GM18499 (cell line): ENCODE data around the gene TMEM14B.
"Not testable (repeated sequence)": the region's sequence is repeated elsewhere in the genome, so short reads cannot be mapped to it uniquely, and the experiment has no call there.

Experiments used
- ATAC-seq: cut with Tn5 transposase; IDR thresholded peaks from one replicate; pipeline ENCODE4 v1.9.1; 2021; ENCODE audit warnings: moderate number of reproducible peaks; ENCODE audit not compliant: insufficient read depth, unreplicated experiment

The TMEM14B gene

DNA sequence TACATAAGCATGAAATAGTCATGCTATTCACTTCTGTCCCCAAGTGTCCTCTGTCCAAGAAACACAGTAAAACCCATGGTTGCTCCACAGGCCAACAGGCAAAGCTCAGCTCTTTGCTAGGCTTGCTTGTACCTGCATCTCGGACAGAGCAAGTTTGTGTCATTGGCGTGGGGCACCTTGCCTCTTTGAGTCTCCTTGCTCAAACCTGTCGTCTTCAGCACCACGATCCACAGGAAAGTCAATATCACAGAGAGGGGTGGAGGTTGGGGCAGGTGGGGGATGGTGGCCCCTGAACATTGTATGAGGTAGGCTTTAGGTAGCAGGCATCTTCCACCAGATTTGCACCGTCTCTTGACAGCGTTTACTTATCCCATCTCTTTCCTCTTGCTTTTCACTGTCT is 4.1 kb upstream of the TMEM14B start:
- no peak for ATAC-seq

DNA sequence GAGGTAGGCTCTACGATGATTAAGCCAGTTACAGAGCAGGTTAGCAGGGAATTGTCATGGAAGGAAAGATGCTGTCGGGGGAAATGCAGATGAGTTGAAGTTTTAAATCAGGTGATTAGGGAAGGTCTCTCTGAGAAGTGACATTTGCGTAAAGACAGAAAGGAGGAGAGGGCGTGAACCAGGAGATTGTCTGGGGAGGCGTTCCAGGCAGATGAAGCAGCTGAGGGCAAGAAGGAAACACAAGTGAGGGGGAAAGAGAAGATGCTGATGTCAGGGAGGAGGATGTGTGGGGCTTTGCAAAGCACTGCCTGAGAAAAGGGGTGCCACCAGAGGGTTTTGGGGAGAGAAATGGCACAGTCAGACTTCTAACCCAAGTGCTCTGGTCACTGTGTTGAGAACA is 2.5 kb upstream of the TMEM14B start:
- ATAC-seq = no peak

DNA sequence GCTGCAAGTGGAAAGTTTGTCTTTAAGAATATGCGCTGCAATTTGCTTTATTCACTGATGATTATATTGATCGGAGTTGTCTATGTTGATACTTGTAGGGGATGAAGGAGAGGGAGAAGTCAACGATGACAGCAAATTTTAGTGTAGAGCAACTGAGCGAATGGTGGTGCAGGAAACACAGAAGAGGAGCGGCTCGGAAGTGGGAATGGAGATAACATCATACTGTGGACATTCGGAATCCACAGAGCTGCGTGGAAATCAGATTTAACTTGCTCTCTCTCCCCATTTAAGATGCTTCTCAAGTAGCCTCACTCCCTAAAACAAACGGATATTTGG is 722 bp upstream of the TMEM14B start:
- ATAC-seq = no peak

- ATAC-seq = no peak
These were observed 2.1 kb downstream of the TMEM14B start for GRCh38 chr6:10749734-10750133.

DNA sequence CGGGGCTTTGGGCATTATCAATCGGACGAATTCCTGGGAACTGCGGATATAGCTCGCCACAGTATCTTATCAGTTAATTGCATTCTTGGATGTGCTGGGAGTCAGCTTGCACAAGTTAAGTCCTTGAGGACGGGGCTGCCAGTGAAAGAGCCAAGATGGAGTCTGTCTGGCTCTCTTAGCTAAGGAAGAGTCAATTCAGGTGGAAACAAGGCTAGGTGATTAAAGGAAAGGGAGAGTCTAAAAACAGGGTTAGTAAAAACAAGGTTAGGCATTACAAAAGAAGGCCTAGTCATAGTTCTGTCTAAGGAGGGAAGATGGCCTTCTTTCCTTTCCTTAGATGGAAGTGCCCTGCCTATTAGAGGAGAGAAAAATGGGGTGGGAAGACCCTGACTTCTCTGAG is 3.0 kb downstream of the TMEM14B start:
- ATAC-seq = not testable (repeated sequence)

- not testable (repeated sequence) for ATAC-seq
These were observed 4.2 kb downstream of the TMEM14B start for GRCh38 chr6:10751757-10752156.

DNA sequence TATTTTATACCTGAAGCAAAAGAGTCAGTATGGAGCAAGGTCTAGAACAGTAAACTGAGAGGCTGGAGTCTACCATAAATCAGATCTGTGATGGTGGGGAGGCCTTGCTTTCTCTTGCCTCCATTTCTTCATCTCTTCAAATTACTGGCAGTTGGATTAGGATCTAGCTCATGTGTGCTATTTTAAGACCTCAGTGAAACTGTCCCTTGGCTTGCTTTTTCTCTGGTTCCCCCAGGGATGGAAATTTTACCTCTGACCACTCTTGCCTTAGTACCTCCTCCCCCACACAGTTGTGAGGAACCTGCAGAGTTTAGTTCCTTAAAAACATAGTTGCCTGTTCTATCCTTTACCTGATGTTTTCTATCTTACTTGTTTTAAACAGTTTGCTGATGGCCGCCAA is 8.5 kb downstream of the TMEM14B start:
- ATAC-seq = no peak

DNA sequence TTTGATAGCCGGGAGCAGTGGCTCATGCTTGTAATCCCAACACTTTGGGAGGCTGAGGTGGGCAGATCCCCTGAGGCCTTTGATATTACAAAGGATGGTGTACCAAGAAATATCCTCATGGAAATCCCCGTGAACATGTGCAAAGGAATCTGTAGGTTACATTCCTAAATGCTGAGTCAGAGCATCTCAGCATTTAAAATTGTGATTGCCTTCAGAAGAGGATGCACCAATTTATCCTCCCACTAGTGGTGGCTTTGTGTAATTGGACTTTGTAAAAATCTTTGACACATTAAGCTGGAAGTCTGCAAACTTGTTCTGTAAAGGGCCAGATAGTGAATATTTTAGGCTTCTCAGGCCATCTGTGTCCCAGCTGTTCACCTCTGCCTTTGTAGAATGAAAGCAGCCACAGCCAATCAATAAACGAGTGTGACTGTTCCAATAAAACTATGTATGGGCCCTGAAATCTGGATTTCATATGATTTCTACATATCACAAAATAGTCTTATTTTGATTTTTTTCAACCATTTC is 11.8 kb downstream of the TMEM14B start:
- no peak for ATAC-seq

DNA sequence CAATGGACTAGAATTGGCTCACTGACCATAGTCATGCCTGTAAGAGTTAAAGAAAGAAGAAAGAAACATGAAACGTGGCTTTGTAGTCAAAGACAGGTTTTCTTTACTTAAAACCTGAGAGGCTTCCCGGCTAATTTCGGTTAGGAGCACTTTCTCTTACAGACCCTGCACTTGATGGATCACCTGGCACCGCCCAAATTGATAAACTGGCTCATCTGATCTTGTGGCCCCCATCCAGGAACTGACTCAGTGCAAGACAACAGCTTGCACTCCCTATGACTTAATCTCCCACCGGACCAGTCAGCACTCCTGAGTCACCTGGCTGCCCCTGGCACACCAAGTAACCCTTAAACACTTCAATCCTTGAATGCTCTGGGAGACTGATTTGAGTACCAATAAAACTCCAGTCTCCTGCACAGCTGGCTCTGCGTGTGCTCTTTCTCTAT is 12.3 kb downstream of the TMEM14B start:
- no peak for ATAC-seq

DNA sequence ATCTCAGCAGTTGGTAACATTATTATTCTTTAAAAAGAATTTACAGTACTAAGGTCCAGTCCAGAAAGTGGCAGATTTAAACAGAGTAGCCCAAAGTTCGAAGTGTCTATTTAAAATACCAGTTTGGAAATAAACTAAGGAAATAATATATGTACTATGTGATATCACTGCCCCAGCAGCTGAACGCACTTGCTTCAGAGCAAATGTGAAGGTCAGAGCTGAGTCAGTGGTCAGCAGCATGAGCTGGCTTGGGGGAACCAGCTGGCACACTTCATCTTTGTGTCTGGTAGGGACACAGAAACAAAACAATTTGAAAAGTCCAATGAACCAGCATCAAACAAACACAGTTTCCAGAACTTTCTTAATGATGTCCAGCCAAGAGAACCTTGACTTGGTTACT is 15.4 kb downstream of the TMEM14B start:
- ATAC-seq = no peak

DNA sequence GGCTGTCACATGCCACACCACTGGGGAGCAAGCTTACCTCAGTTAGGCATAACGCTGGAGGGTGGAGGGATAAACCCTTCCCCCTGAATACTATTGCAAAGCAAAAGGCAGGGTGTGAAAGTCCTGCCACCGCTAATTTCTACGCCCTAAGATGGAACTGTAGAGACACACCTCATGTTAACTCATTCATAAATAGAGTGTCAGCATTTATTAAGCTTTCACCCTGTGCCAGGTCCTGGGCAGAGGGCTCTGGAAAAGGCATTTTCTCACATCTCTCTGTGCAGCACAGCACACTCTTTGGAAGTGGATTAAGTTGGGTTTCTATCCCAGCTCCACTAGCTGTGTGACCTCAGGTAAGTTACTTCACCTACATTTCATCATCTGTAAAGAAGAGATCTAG is 21.8 kb downstream of the TMEM14B start:
- ATAC-seq = no peak

DNA sequence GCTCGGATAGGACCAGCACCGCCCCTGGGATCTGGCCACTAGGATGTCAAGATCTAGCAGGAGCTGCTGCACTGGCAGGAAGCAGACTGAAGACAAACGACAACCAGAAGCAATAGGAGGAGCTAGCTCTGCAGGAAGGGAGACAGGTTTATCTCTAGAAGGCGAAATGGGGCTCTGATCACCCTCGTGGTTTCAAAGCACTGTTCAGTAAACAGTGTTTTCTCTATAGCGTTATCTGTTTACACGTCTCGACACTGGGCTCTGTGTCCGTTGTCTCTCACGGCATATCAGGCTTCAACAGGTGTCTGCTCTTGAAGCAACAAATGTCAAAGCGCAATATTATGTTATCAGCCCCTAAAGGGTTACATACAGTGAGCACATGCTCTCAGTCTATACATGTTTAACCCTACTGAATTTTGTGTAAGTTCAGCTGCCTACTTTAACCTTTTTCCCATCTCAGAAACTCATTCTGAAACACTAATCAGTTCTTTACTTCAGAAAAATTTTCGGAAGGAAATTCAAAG is 23.8 kb downstream of the TMEM14B start:
- ATAC-seq = no peak

- ATAC-seq = no peak
These were observed 30.6 kb downstream of the TMEM14B start for GRCh38 chr6:10778230-10778629.

DNA sequence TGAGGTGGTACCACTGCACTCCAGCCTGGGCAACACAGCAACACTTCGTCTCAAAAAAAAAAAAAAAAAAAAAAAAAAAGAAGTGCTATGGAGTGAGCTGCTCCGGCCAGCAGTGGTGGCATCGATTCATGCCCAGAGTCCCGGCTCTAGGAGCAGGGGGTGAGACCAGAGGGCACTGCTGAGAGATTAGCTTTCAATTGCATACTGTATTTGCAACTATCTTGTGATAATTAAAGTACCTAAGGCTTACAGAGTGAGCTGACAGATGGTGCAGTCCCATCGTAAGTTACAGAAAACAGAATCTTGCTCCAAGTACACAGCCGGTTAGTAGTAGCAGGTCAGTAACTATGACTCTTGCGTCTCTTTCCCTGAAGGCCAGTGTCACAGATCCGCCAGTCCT is 31.5 kb downstream of the TMEM14B start:
- ATAC-seq = no peak

DNA sequence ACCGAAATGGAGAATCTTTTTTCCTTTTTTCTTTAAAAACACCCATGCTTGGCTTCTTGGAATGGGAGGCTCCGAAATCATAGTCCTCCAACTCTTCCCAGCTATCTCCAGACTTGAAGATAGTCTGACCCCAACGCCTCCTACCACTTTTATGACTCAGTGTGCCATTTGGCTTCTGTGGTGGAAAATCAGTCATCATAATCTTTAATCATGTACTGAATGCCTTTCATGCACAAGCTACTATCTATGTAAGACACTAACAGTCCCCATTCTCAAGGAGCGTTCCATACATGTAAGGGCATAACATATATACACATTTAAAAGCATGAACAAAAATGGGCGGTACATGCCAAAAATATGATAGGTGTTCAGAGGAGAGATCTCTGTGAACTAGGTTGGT is 44.1 kb downstream of the TMEM14B start:
- ATAC-seq = no peak

GRCh38 chr6:10792101-10792500 is 44.5 kb downstream of the TMEM14B start:
- no peak for ATAC-seq

DNA sequence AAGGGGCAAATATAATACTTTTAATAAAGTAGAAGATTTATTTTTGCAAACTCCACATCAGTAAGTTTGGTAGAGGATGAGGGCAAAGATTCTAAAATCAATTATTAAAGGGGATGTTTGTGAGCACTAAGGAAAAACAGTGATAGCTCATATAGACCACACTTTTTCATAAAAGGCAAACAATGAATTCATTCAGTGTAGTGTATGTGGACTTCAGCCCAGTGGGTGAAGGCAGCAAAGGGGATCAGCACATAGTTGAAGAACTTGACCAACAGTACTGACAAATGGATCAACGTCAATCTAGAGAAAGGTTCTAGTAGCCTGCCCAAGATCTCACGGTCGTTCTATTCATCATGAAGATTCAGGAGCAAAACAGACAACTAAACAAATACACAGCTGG is 45.4 kb downstream of the TMEM14B start:
- ATAC-seq = no peak

- no peak for ATAC-seq
These were observed 46.1 kb downstream of the TMEM14B start for GRCh38 chr6:10793695-10794094.

DNA sequence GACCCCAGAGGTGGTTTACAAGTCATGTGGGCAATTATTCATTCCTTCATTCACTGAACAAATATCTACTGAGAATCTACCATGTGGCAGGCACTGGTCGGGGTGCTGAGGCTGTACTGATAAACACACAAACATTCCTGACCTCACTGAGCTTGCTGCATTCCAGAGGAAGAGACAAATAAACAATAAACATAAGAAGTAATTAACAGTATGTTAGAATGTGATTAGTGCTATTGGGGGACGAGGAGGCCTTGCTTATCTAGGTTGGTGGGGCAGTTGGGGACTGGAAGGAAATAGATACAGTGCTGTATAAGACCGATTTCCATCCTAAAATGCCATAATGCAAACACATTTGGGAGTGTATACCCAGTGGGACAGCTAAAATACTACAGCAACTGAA is 46.6 kb downstream of the TMEM14B start:
- ATAC-seq = no peak

DNA sequence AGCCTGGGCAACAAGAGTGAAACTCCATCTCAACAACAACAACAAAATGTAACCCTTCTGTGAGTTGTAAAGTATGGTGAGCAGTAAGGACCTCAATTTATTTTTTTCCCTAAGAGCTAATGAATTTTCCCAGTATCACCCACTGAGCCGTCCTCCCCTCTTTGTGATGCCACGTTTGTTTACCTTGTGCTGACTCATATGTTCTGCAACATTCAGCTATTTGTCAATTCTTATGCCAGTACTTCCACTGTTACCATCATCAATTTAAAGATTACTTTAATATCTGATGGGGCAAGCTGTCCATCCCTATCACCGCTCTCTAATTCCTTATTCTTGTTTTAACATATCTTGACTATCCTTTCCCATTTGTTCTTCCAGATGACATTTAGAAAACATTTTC is 53.2 kb downstream of the TMEM14B start:
- no peak for ATAC-seq

GRCh38 chr6:10801224-10801848 is 53.7 kb downstream of the TMEM14B start:
- peak; percentile 92 for ATAC-seq
